CD1c-positive myeloid dendritic cell (primary cell): ENCODE data around the gene BAIAP2.

ENCODE experiments used
- DNase-seq: peaks from one replicate; pipeline ENCODE4 v3.0.0-alpha.2; 2016; ENCODE audit errors: extremely low spot score

Gene BAIAP2

GRCh38 chr17:81034779-81035520 is at the start of gene BAIAP2:
BAIAP2 (plus strand) TSS chr17:81035151; CDS start chr17:81035255, 104 bp downstream.
- peak; percentile 97 for DNase-seq

- no peak for DNase-seq
Measured at GRCh38 chr17:80986046-80986445, 48.9 kb upstream of the BAIAP2 start.

GRCh38 chr17:80986816-80987475 is 48.0 kb upstream of the BAIAP2 start:
- peak; percentile 69 for DNase-seq

GRCh38 chr17:80987941-80988461 is 47.0 kb upstream of the BAIAP2 start:
- no peak for DNase-seq

- no peak for DNase-seq
Measured at GRCh38 chr17:80989586-80989913, 45.4 kb upstream of the BAIAP2 start.

- DNase-seq = no peak
Measured at GRCh38 chr17:80990921-80991644, 43.9 kb upstream of the BAIAP2 start.

- peak; percentile 85 for DNase-seq
Measured at GRCh38 chr17:80991645-80992076, 43.3 kb upstream of the BAIAP2 start, which contains the start of gene CHMP6. CHMP6 (plus strand) TSS chr17:80991841; CDS start chr17:80991919, 78 bp downstream.

- DNase-seq = no peak
Measured at GRCh38 chr17:80992077-80992947, 42.6 kb upstream of the BAIAP2 start.

- no peak for DNase-seq
Measured at GRCh38 chr17:80992948-80993624, 41.9 kb upstream of the BAIAP2 start.

GRCh38 chr17:80995131-80995530 is 39.8 kb upstream of the BAIAP2 start:
- DNase-seq = no peak

GRCh38 chr17:80996422-80997305 is 38.3 kb upstream of the BAIAP2 start:
- DNase-seq = no peak

GRCh38 chr17:80997424-80998117 is 37.4 kb upstream of the BAIAP2 start:
- no peak for DNase-seq

- DNase-seq = no peak
Measured at GRCh38 chr17:80998118-80998747, 36.7 kb upstream of the BAIAP2 start.

GRCh38 chr17:80998748-80999535 is 36.0 kb upstream of the BAIAP2 start:
- no peak for DNase-seq

GRCh38 chr17:80999536-81000333 is 35.2 kb upstream of the BAIAP2 start:
- no peak for DNase-seq

- DNase-seq = no peak
Measured at GRCh38 chr17:81000334-81000630, 34.7 kb upstream of the BAIAP2 start.

- no peak for DNase-seq
Measured at GRCh38 chr17:81000631-81001357, 34.2 kb upstream of the BAIAP2 start.
